Transverse colon (tissue), 4 donors: Measurements from ENCODE around the gene KLHDC4.

Experiments
- CTCF ChIP-seq, 5 experiments: fragments of 200-600 bp in 3 of 5; fragments of 450-650 bp in 2 of 5; sonication (generic) in 3 of 5; IDR thresholded peaks; 1 replicate in 2 of 5; 2 replicates in 3 of 5; pipeline ENCODE4 v1.5.1; 2016 to 2017; ENCODE audit warnings: antibody characterized with exemption in 5 of 5, inconsistent platforms in 3 of 5, mild to moderate bottlenecking in 2 of 5, moderate library complexity in 1 of 5
- EP300 ChIP-seq: sonication (generic); formaldehyde crosslinking; IDR thresholded peaks from one replicate; pipeline ENCODE4 v1.6.1; 2017; ENCODE audit warnings: antibody characterized with exemption, low read depth
- POLR2A ChIP-seq: fragments of 450-650 bp; IDR thresholded peaks from one replicate; pipeline ENCODE4 v1.6.1; 2016; ENCODE audit warnings: antibody characterized with exemption, mild to moderate bottlenecking, moderate library complexity
- POLR2AphosphoS5 ChIP-seq, 3 donors: sonication (generic); formaldehyde crosslinking; IDR thresholded peaks; one replicate each; pipeline ENCODE4 v1.6.1; 2016; ENCODE audit warnings: antibody characterized with exemption in 3 of 3

GRCh38 chr16:87803385-87803784 lies 37.6 kb upstream of the KLHDC4 start:
- no peak for TF ChIP-seq POLR2A
- no peak for TF ChIP-seq CTCF (IDR thresholded peaks at IDR 0.05)
- TF ChIP-seq EP300: no peak
- TF ChIP-seq POLR2AphosphoS5 (IDR thresholded peaks at IDR 0.05): no peak
